Stimulated activated memory B cell treated with anti-CD40 and anti-IgM and Interleukin-4, amounts not matched to agents 10 μg/mL and 1 μg/mL and 100 μg/mL, for 72 hours (primary cell): ENCODE data around the gene ATG13.

Experiments
- ATAC-seq: fragments of 150-1000 bp; cut with Tn5 transposase; 2 replicates; pipeline ENCODE4 v1.10.0; 2021
- H3K27ac Mint-ChIP-seq: one replicate; pipeline ENCODE4 v1.8.0; 2022; ENCODE audit warnings: mild to moderate bottlenecking, mixed read lengths
- H3K27me3 Mint-ChIP-seq: one replicate; pipeline ENCODE4 v1.8.0; 2022; ENCODE audit warnings: mixed read lengths
- H3K36me3 Mint-ChIP-seq: one replicate; pipeline ENCODE4 v1.8.0; 2022; ENCODE audit warnings: mixed read lengths
- H3K4me1 Mint-ChIP-seq: one replicate; pipeline ENCODE4 v1.8.0; 2022; ENCODE audit warnings: mixed read lengths
- H3K4me3 Mint-ChIP-seq: one replicate; pipeline ENCODE4 v1.8.0; 2022; ENCODE audit warnings: mild to moderate bottlenecking, moderate library complexity, mixed read lengths
- H3K9me3 Mint-ChIP-seq: one replicate; pipeline ENCODE4 v1.8.0; 2022; ENCODE audit warnings: mixed read lengths

ATG13 gene

DNA sequence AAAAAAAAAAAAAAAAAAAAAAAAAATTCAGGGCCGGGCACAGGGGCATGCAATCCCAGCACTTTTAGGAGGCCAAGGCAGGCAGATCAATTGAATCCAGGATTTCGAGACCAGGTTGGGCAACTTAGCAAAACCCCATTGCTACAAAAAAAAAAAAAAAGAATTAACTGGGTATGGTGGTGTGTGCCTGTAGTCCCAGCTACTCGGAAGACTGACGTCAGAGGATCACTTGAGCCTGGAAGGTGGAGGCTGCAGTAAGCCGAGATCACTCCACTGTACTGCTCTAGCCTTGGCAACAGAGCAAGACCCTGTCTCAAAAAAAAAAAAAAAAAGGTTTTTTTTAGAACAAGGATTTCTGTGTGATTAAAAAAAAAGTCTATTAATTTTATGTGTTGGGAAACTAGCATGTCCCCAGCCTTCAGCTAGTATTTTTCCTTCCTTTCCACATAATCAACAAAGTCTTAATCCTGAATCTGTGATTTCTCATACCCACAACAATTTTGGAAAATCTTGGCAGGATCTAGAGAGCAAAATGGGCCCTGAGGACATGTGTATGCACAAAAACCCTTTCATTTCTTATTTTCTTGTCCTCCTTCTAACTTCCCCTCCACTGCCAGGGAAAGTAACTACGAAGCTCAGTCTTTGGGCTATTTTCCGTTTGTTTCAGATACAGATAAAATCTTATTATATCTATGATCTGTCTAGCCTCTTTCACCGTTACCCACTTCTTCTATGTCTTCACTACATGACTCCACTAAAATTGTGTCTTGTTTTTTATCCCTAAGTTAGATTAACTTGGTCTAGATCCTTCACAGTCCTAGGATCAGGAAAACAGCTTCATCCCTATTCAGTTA, 17.8 kb upstream of the ATG13 start:
- Mint-ChIP-seq H3K9me3 (peaks cover 7% of the 10 kb centered on the region), H3K4me1 (peaks cover 11% of the 10 kb centered on the region), H3K36me3 (peaks cover 9% of the 10 kb centered on the region), H3K4me3 (no peak overlapping the region), H3K27ac (no peak overlapping the region), H3K27me3 (no peaks in the 10 kb centered on the region)
- ATAC-seq = no peak

DNA sequence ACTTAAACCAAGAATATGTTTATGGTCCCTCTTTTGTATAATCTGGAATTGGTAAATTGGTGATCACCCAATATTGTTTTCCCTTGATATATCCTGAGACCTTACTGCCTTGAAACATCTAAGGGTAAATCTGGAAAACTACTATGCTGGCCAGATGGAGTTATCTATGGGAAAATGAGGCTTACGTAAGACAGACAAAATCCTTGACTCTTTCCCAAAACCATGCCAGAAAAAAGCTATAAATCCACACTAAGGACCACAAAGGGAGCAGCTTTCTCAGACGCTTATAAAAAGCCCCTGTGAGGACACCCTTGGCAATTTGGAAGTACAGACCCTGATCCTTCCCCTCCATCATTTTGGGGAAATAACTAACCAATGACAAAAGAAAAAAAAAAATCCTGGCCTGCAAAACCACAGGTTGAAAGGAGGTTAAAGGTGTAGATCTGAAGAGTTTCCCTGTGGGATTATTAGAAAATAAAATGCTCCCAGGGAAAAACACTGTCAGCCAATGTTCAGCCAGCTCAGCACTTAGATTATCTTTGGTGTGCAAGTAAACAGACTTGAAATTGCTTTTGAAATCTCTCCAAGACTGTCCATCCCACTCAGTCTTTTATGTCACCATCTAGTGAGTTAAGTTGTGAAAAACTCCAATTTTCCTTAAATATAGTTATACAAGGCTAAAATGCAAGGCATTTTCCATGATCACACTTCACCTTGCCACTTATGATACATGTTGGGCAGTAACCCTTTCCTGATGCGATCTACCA, 17.0 kb upstream of the ATG13 start:
- peaks cover 11% of the 10 kb centered on the region for H3K4me1 Mint-ChIP-seq
- no peak overlapping the region for H3K27ac Mint-ChIP-seq
- no peaks in the 10 kb centered on the region for H3K27me3 Mint-ChIP-seq
- H3K36me3 Mint-ChIP-seq = peaks cover 9% of the 10 kb centered on the region
- no peak for ATAC-seq
- no peak overlapping the region for H3K4me3 Mint-ChIP-seq
- H3K9me3 Mint-ChIP-seq = peaks cover 7% of the 10 kb centered on the region

DNA sequence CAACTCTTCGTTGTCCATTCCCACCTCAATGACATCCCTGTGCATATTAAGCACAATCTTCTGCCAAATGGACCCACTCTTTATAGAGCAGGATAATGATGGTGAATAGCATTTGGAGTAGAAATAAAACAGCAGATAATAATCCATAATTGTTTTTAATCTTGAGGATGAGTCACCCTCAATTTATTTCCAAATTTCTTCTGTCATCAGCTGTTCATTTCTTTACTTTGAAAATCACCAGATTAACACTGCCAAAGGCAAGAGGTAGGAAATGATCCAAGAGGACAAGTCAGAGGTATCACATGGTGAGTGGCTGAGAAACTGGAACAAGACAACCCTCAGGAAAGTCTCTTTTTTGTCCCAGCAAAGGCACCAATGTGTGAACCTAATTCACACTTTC, 16.2 kb upstream of the ATG13 start:
- Mint-ChIP-seq H3K27me3 (no peaks in the 10 kb centered on the region), H3K27ac (no peak overlapping the region), H3K9me3 (peaks cover 7% of the 10 kb centered on the region), H3K4me3 (no peak overlapping the region), H3K36me3 (peaks cover 9% of the 10 kb centered on the region), H3K4me1 (peaks cover 11% of the 10 kb centered on the region)
- no peak for ATAC-seq

DNA sequence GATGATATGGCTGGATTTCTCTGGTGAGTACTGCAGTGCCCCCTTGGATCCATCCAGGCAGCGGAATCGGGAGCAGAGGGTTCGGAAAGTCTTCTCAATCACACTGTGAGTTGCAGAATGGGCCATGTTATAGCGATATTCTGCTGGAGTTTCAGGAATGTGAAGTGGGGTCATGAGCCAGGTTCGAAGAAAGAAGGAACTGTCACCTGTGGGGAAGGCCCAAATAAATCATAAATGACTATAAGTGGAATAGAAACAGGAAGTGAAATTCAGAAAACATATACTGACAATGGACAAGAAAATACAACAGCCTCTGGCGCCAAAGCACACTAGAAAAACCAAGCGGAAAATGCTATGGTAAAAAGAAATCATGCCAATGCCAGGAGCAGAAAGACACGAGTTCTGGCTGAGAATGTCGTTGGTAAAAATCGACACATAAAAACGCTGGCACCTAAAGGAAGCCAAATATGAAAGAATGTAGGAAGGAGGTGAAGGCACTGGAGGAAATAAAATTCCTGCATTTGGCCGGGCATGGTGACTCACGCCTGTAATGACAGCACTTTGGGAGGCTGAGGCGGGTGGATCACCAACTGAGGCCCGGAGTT, 13.5 kb upstream of the ATG13 start:
- Mint-ChIP-seq H3K27me3 (no peaks in the 10 kb centered on the region), H3K9me3 (peaks cover 7% of the 10 kb centered on the region), H3K27ac (peak overlapping the region; percentile 53), H3K36me3 (peaks cover 9% of the 10 kb centered on the region), H3K4me3 (peak overlapping the region; percentile 45), H3K4me1 (peaks cover 11% of the 10 kb centered on the region)
- ATAC-seq = peak; percentile 64

DNA sequence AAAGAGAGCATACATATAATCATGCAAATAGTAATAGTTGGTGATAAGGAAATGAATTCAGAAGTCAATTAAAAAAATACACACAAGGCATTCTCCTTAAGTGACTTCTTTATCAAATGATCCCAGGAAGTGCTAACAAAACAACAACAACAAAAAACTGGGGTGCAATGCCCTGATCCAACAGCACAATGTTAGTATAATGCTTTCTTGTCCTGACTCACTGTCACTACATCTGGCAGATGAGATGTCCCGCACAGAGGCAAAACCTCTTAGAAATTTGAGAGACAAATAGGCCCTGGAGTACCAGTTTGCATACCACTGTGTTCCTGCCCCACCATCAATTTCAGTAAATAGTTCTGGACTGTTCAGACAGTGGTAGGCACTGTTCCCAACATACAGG, 12.6 kb upstream of the ATG13 start:
- Mint-ChIP-seq H3K27ac (no peak overlapping the region), H3K4me1 (peaks cover 11% of the 10 kb centered on the region), H3K4me3 (no peak overlapping the region), H3K36me3 (peaks cover 9% of the 10 kb centered on the region), H3K27me3 (no peaks in the 10 kb centered on the region), H3K9me3 (peaks cover 7% of the 10 kb centered on the region)
- no peak for ATAC-seq

DNA sequence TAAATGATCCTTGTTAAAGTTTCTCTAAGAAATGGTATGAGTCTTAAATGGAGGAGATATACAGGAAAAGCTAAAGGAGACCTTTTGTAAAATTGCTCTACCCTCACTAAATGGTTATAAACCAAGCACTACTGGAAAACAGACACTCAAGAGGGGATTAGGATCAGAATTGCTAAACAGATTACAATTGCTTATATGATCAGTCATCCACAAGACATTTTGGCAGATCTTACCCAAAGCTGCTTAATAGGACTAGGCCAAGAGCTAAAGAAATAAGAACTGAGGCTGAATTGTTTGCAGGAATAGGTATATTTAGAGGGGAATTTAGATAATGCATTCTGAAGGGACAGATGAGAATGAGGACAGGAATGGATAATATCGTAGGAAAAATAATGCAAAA, 9.8 kb upstream of the ATG13 start:
- Mint-ChIP-seq H3K36me3 (peaks cover 9% of the 10 kb centered on the region), H3K9me3 (peaks cover 7% of the 10 kb centered on the region), H3K27me3 (no peaks in the 10 kb centered on the region), H3K4me3 (no peak overlapping the region), H3K27ac (no peak overlapping the region), H3K4me1 (peaks cover 17% of the 10 kb centered on the region)
- ATAC-seq = no peak

DNA sequence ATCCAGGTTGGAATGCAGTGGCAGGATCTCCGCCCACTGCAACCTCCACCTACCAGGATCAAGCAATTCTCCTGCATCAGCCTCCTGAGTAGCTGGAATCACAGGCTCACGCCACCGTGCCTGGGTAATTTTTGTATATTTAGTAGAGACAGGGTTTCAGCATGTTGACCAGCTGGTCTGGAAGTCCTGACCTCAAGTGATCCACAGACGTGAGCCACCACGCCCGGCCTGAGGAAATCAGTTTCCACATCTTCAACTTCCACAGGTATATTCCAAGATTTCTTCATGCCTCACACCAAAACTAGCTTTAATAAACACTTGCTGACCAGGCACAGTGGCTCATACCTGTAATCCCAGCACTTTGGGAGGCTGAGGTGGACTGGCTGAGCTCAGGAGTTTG, 8.0 kb upstream of the ATG13 start:
- Mint-ChIP-seq H3K9me3 (no peaks in the 10 kb centered on the region), H3K27me3 (no peaks in the 10 kb centered on the region)
- no peak for ATAC-seq

DNA sequence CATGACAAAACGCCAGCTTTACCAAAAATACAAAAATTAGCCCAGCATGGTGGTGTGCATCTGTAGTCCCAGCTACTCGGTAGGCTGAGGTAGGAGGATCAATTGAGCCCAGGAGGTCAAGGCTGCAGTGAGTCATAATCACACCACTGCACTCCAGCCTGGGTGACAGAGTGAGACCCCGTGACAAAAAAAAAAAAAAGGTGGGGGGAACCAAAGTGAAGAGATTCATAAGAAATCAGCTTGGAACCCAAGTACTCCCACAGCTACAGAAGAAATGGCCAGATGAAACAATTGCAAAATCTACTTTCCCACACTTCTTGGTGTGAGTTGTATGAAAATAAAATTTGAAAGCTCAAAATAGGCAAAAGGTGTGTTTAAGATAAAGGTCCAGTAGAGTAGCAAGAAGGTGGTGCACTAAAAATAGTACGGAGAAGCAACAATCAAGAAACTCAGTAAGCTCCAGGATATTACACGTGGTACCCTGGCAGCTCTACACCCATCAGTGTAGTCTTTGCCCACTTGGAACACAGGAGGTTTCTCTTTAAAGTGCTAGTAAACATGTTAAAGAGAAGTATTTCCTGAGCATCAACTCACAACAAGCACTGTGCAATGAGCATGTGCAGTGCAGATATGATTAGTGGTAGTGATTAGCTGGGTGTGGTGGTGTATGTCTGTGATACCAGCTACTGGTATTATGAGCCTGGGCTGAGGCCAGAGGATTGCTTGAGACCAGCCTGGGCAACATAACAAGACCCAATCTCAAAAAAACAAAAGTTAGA, 5.6 kb upstream of the ATG13 start:
- ATAC-seq = no peak
- Mint-ChIP-seq H3K36me3 (no peaks in the 10 kb centered on the region), H3K9me3 (no peaks in the 10 kb centered on the region), H3K4me3 (no peak overlapping the region), H3K27ac (no peak overlapping the region), H3K4me1 (peaks cover 24% of the 10 kb centered on the region), H3K27me3 (no peaks in the 10 kb centered on the region)

More for the DNA sequence above, 8.0 kb upstream of the ATG13 start:
- Mint-ChIP-seq H3K27ac (no peak overlapping the region), H3K4me3 (no peak overlapping the region), H3K4me1 (peaks cover 5% of the 10 kb centered on the region), H3K36me3 (no peaks in the 10 kb centered on the region)

DNA sequence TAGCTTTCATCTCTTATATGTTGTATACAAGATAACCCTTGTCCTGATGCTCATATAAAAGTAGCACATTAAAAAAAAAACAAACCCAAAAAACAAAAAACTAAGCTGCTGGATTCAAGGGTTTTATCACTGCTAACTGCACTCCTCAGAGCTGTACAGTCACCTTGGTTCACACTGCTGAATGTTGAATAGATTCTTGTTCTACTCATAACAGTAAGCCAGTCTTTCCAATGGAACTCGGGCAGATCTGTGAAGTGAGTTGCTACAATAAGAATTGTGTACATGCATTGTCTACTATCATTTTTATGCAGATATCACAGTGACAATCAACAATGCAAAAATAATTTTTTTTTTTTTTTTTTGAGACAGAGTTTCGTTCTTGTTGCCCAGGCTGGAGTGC, 5.0 kb upstream of the ATG13 start:
- Mint-ChIP-seq H3K27me3 (no peaks in the 10 kb centered on the region), H3K36me3 (no peaks in the 10 kb centered on the region), H3K27ac (no peak overlapping the region), H3K4me3 (no peak overlapping the region), H3K9me3 (no peaks in the 10 kb centered on the region), H3K4me1 (peaks cover 27% of the 10 kb centered on the region)
- ATAC-seq = no peak

DNA sequence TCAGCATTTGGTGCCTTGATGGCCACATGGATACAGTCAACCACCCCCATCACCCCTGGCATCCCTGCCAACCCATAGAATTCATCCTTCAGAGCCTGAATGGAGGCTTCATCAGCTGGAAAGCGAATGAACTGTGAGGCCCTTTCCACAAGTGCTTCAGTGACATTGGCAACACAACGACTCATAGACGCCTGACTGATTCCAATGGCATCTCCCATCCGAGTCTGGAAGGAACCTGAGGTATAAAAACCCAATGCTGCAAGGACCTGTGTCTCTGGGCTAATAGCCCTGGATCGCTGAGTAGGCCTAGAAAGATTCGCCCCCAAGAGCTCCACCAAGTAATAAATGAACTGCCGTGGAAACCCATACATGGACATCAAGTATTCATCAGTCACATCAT, 1.6 kb upstream of the ATG13 start:
- H3K4me3 Mint-ChIP-seq = no peak overlapping the region
- H3K36me3 Mint-ChIP-seq = no peaks in the 10 kb centered on the region
- no peak for ATAC-seq
- H3K27me3 Mint-ChIP-seq = no peaks in the 10 kb centered on the region
- H3K4me1 Mint-ChIP-seq = peaks cover 45% of the 10 kb centered on the region
- no peaks in the 10 kb centered on the region for H3K9me3 Mint-ChIP-seq
- H3K27ac Mint-ChIP-seq = no peak overlapping the region

DNA sequence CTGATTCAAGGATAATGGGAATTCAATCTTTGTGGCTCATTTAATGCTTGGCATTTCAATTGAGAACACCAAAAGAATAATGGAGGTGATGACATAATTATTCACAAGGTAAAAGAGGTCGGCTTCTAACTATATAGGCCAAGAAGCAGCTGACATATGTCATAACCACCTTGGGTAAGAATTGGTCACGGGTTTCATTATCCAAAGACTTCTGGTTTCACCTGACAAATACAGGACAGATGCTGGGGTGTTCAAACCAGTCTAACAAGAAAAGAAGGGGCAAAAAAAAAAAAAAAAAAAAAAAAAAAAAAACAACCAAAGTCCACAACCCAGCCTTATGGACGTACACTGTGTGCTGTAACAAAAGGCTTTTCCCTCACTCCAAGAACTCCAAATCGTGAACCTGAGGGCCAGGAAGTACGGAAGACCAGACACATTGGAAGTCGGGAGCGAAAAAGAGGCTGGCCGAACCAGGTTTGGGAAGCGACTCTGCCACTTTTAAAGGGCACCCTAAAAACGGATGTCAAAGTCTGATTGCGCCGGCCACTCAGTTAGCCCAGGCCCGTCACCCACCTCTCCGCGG, 711 bp upstream of the ATG13 start:
- Mint-ChIP-seq H3K4me3 (peak overlapping the region; percentile 99), H3K27me3 (no peaks in the 10 kb centered on the region), H3K27ac (peak overlapping the region; percentile 100), H3K4me1 (peaks cover 41% of the 10 kb centered on the region), H3K9me3 (no peaks in the 10 kb centered on the region), H3K36me3 (peaks cover 7% of the 10 kb centered on the region)
- ATAC-seq = no peak

DNA sequence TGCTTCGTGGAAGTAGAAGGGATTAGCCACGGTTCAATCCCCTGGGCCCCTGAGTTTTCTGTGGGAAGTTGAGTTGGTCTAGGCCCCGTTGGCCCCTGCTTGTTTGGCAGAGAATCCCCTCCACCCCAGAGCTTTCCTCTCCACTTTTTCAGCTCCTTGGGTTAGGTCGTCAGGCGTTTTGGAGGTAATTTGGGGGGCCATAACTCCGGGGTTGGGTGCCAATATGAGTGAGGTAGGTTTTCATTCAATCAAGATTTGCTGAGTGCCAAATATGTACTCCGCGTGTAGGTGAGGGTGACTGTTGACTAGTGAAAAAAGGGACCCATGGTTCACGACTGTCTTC, 590 bp downstream of the ATG13 start:
- H3K4me3 Mint-ChIP-seq = peak overlapping the region; percentile 99
- H3K4me1 Mint-ChIP-seq = peaks cover 40% of the 10 kb centered on the region
- no peak for ATAC-seq
- peak overlapping the region; percentile 100 for H3K27ac Mint-ChIP-seq
- H3K9me3 Mint-ChIP-seq = no peaks in the 10 kb centered on the region
- peaks cover 16% of the 10 kb centered on the region for H3K36me3 Mint-ChIP-seq
- H3K27me3 Mint-ChIP-seq = no peaks in the 10 kb centered on the region

DNA sequence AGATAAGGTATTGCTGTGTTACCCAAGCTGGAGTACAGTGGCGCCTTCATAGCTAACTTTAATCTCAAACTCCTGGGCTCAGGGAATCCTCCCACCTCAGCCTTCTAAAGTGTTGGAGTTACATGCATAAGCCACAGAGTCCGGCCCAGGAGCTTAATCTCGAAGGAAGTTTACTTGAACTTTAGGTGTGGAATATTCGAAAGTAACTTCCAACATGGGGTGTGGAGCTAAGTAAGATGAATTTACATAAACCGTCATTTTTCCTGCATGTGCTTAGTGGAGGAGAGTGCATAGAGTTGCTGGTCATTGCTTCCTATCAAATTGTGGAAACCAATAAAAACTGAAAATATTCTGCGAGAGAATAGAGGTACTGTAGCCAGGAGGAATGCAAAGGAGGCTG, 1.5 kb downstream of the ATG13 start:
- Mint-ChIP-seq H3K4me1 (peaks cover 40% of the 10 kb centered on the region), H3K9me3 (no peaks in the 10 kb centered on the region), H3K27me3 (no peaks in the 10 kb centered on the region), H3K27ac (peak overlapping the region; percentile 100), H3K36me3 (peaks cover 16% of the 10 kb centered on the region), H3K4me3 (no peak overlapping the region)
- ATAC-seq = no peak

DNA sequence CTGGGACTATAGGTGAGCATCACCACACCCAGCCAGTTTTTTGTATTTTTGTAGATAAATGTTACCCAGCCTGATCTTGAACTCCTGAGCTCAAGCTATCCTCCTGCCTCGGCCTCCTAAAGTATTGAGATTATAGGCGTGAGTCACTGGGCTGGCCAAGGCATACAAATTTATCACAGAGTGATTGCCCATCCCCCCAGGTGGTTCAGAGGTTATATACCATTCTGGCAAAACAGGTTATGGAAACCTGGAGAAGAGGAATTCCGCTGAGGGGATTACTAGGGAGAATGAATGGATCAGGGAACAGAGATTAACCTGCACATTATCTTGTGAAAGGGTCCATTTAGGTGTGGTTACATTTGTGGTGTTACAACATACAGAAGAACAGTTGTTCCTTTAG, 8.1 kb downstream of the ATG13 start:
- H3K27me3 Mint-ChIP-seq = no peaks in the 10 kb centered on the region
- H3K9me3 Mint-ChIP-seq = no peaks in the 10 kb centered on the region
- peaks cover 2% of the 10 kb centered on the region for H3K4me1 Mint-ChIP-seq
- no peak overlapping the region for H3K4me3 Mint-ChIP-seq
- ATAC-seq = no peak
- no peak overlapping the region for H3K27ac Mint-ChIP-seq
- peaks cover 34% of the 10 kb centered on the region for H3K36me3 Mint-ChIP-seq

DNA sequence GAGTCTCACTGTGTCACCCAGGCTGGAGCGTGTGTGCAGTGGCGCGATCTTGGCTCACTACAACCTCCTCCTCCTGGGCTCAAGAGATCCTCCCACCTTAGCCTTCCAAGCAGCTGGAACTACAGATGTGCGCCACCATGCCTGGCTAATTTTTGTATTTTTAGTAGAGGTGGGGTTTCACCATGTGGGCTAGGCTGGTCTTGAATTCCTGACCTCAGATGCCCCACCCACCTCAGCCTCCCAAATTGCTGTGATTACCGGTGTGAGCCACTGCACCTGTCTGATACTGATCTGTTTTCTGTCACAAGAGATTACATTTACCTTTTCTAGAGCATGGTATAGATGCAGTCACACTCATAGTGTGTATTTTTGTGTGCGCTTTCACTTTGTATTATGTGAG, 11.6 kb downstream of the ATG13 start:
- Mint-ChIP-seq H3K4me1 (no peaks in the 10 kb centered on the region), H3K4me3 (no peak overlapping the region), H3K36me3 (peaks cover 37% of the 10 kb centered on the region), H3K27ac (no peak overlapping the region), H3K27me3 (no peaks in the 10 kb centered on the region), H3K9me3 (no peaks in the 10 kb centered on the region)
- no peak for ATAC-seq
